Naive thymus-derived CD4-positive, alpha-beta T cell (primary cell): ENCODE data around the gene GPR25. TPM values are rescaled to one million over a fixed set of nuclear protein-coding genes. Genes with fewer than 3 reads are reported as not detected.

Source experiments
- ATAC-seq: fragments of 150-1000 bp; cut with Tn5 transposase; 2 replicates; pipeline ENCODE4 v1.10.0; 2021; ENCODE audit warnings: mild to moderate bottlenecking, moderate library complexity
- CTCF ChIA-PET: fragments of 350-600 bp; sonication (Branson Sonifier 250); formaldehyde crosslinking; loops from one replicate; lab custom pipeline; 2021; ENCODE audit warnings: antibody characterized with exemption; lab: Charles Lee
- POLR2A ChIA-PET: fragments of 350-600 bp; sonication (Branson Sonifier 250); formaldehyde crosslinking; loops from one replicate; lab custom pipeline; 2021; ENCODE audit warnings: antibody characterized with exemption, inconsistent platforms; lab: Charles Lee
- DNase-seq, 9 donors: peaks; one replicate each; pipeline versions ENCODE4 v3.0.0 to v3.0.0-alpha.2; 2020 to 2022; ENCODE audit warnings: mixed read lengths in 1 of 9
- H3K27ac ChIP-seq: one replicate; pipeline ENCODE4 v1.7.0; 2013; ENCODE audit warnings: mild to moderate bottlenecking, low read depth, low read length, moderate library complexity
- H3K27me3 ChIP-seq, 2 donors: one replicate each; pipeline ENCODE4 v1.7.0; 2013; ENCODE audit warnings: low read length in 2 of 2, mild to moderate bottlenecking in 2 of 2, moderate library complexity in 2 of 2; ENCODE audit not compliant: control insufficient read depth in 2 of 2, insufficient read depth in 2 of 2
- H3K36me3 ChIP-seq, 3 experiments: 1 replicate in 2 of 3; 2 replicates in 1 of 3; pipeline ENCODE4 v1.7.0; 2013; ENCODE audit warnings: low read length in 3 of 3, mild to moderate bottlenecking in 3 of 3, moderate library complexity in 1 of 3; ENCODE audit not compliant: insufficient read depth in 3 of 3, control insufficient read depth in 2 of 3
- H3K4me1 ChIP-seq, 2 donors: one replicate each; pipeline ENCODE4 v1.7.0; 2013; ENCODE audit warnings: low read length in 2 of 2, mild to moderate bottlenecking in 2 of 2, moderate library complexity in 1 of 2; ENCODE audit not compliant: control insufficient read depth in 2 of 2, insufficient read depth in 2 of 2
- H3K4me3 ChIP-seq: 2 replicates; pipeline ENCODE4 v1.7.0; 2013; ENCODE audit warnings: mild to moderate bottlenecking, low read length
- H3K9me3 ChIP-seq, 3 experiments: 1 replicate in 2 of 3; 2 replicates in 1 of 3; pipeline ENCODE4 v1.7.0; 2013; ENCODE audit warnings: low read length in 3 of 3; ENCODE audit not compliant: control insufficient read depth in 2 of 3
- H3K27ac Mint-ChIP-seq, 9 donors: one replicate each; pipeline ENCODE4 v1.8.0; 2020 to 2022; ENCODE audit warnings: mixed read lengths in 9 of 9, mild to moderate bottlenecking in 8 of 9, moderate library complexity in 5 of 9, inconsistent platforms in 2 of 9
- H3K27me3 Mint-ChIP-seq, 5 donors: one replicate each; pipeline ENCODE4 v1.8.0; 2021 to 2022; ENCODE audit warnings: mixed read lengths in 5 of 5, mild to moderate bottlenecking in 1 of 5
- H3K36me3 Mint-ChIP-seq, 5 donors: one replicate each; pipeline ENCODE4 v1.8.0; 2020 to 2022; ENCODE audit warnings: mixed read lengths in 5 of 5, mild to moderate bottlenecking in 3 of 5, inconsistent platforms in 1 of 5
- H3K4me1 Mint-ChIP-seq, 7 donors: one replicate each; pipeline ENCODE4 v1.8.0; 2020 to 2022; ENCODE audit warnings: mixed read lengths in 7 of 7, mild to moderate bottlenecking in 3 of 7, inconsistent platforms in 1 of 7
- H3K4me3 Mint-ChIP-seq, 10 donors: one replicate each; pipeline ENCODE4 v1.8.0; 2020 to 2022; ENCODE audit warnings: mild to moderate bottlenecking in 10 of 10, mixed read lengths in 10 of 10, moderate library complexity in 6 of 10, inconsistent platforms in 2 of 10
- H3K9me3 Mint-ChIP-seq, 11 donors: one replicate each; pipeline ENCODE4 v1.8.0; 2020 to 2022; ENCODE audit warnings: mixed read lengths in 11 of 11, mild to moderate bottlenecking in 4 of 11, inconsistent platforms in 1 of 11, moderate library complexity in 1 of 11
- intact Hi-C, 2 donors: fragments of 100-400 bp; cut with micrococcal nuclease; formaldehyde crosslinking; loops; one replicate each; pipeline ENCODE4 v1.15.1; 2023
- polyA plus RNA-seq, 2 donors: library from polyadenylated mRNA; unstranded; fragments of 300-500 nt; fragmentation: Illumina TruSeq; gene quantifications; one replicate each; pipeline ENCODE4 v1.2.3, GENCODE V29; 2021
- total RNA-seq, 6 experiments: library from RNA in 5 of 6; stranded (reverse) in 5 of 6; gene quantifications; 1 replicate in 5 of 6; 2 replicates in 1 of 6; pipeline ENCODE4 v1.2.3 and lab custom pipeline; 2021 to 2026

The GPR25 gene
- total and polyA plus RNA-seq, 7 experiments from 2014 or later, result 0.48 to 1.8 (median 0.99) TPM; not detected in 1

- H3K4me3 ChIP-seq, result no peak overlapping the region
- H3K36me3 ChIP-seq, result no peaks in the 10 kb centered on the region
- Mint-ChIP-seq H3K27ac (no peak overlapping the region), H3K4me3 (no peak overlapping the region), H3K27me3 (peaks cover 0 to 42% (median 0%) of the 10 kb centered on the region in 5 donors), H3K4me1 (peaks cover 0 to 10% (median 8%) of the 10 kb centered on the region in 7 donors), H3K36me3 (no peaks in the 10 kb centered on the region), H3K9me3 (no peaks in the 10 kb centered on the region)
- POLR2A ChIA-PET, result no interaction called here
- intact Hi-C loops, result no loop called here
- no peak for ATAC-seq
- H3K27me3 ChIP-seq, result no peaks in the 10 kb centered on the region
- H3K4me1 ChIP-seq, result peaks cover 0 to 15% of the 10 kb centered on the region in 2 donors
- CTCF ChIA-PET, result no interaction called here
- no peak overlapping the region for H3K27ac ChIP-seq
- H3K9me3 ChIP-seq, result no peaks in the 10 kb centered on the region
- no peak for DNase-seq
Observed at GRCh38 chr1:200901350-200901749, 28.6 kb downstream of the GPR25 start.

GRCh38 chr1:200901796-200902444 is 29.1 kb downstream of the GPR25 start:
- H3K9me3 ChIP-seq, result no peaks in the 10 kb centered on the region
- intact Hi-C loops, result no loop called here
- Mint-ChIP-seq H3K27me3 (peaks cover 0 to 41% (median 0%) of the 10 kb centered on the region in 5 donors), H3K9me3 (no peaks in the 10 kb centered on the region), H3K27ac (no peak overlapping the region), H3K4me1 (peaks cover 0 to 10% (median 8%) of the 10 kb centered on the region in 7 donors), H3K36me3 (no peaks in the 10 kb centered on the region), H3K4me3 (no peak overlapping the region)
- peaks cover 0 to 16% of the 10 kb centered on the region in 2 donors for H3K4me1 ChIP-seq
- ChIA-PET POLR2A (no interaction called here), CTCF (no interaction called here)
- no peak for ATAC-seq
- no peaks in the 10 kb centered on the region for H3K27me3 ChIP-seq
- H3K4me3 ChIP-seq, result no peak overlapping the region
- no peaks in the 10 kb centered on the region for H3K36me3 ChIP-seq
- no peak overlapping the region for H3K27ac ChIP-seq
- no peak for DNase-seq

DNA sequence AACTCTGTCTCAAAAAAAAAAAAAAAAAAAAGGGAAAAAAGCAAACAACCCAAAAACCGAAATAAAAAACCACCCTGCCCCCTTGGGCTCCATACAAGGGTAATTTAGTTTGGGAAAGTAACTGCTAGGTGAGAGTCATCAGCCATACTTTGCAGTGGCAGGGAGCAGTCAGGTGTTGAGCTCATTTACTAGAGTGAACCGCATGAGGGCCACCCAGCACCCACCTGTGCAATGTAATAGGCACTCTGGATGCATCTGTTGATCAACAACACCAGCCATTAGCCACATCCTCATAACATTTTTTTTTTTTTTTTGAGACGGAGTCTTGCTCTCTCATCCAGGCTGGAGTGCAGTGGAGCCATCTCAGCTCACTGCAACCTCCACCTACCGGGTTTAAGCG is 31.0 kb downstream of the GPR25 start:
- Mint-ChIP-seq H3K4me3 (no peak overlapping the region), H3K36me3 (no peaks in the 10 kb centered on the region), H3K4me1 (peaks cover 4 to 13% (median 8%) of the 10 kb centered on the region in 7 donors), H3K27ac (no peak overlapping the region), H3K27me3 (peaks cover 0 to 37% (median 0%) of the 10 kb centered on the region in 5 donors), H3K9me3 (no peaks in the 10 kb centered on the region)
- DNase-seq, result no peak
- Histone ChIP-seq H3K9me3 (no peaks in the 10 kb centered on the region), H3K27me3 (no peaks in the 10 kb centered on the region), H3K36me3 (no peaks in the 10 kb centered on the region), H3K4me1 (peaks cover 0 to 16% of the 10 kb centered on the region in 2 donors), H3K27ac (no peak overlapping the region), H3K4me3 (no peak overlapping the region)
- ChIA-PET POLR2A (no interaction called here), CTCF (no interaction called here)
- ATAC-seq, result no peak
- intact Hi-C loops, result no loop called here

- Histone ChIP-seq H3K9me3 (no peaks in the 10 kb centered on the region), H3K27me3 (no peaks in the 10 kb centered on the region), H3K36me3 (no peaks in the 10 kb centered on the region), H3K4me1 (peaks cover 0 to 16% of the 10 kb centered on the region in 2 donors), H3K27ac (no peak overlapping the region), H3K4me3 (no peak overlapping the region)
- H3K4me3 Mint-ChIP-seq, result no peak overlapping the region
- no peak for DNase-seq
- no peak for ATAC-seq
- ChIA-PET POLR2A (no interaction called here), CTCF (no interaction called here)
- no peak overlapping the region for H3K27ac Mint-ChIP-seq
- H3K4me1 Mint-ChIP-seq, result peaks cover 4 to 12% (median 8%) of the 10 kb centered on the region in 7 donors
- H3K27me3 Mint-ChIP-seq, result peaks cover 0 to 37% (median 0%) of the 10 kb centered on the region in 5 donors
- no peaks in the 10 kb centered on the region for H3K9me3 Mint-ChIP-seq
- no peaks in the 10 kb centered on the region for H3K36me3 Mint-ChIP-seq
- intact Hi-C loops, result no loop called here
Observed at GRCh38 chr1:200904772-200905171, 32.0 kb downstream of the GPR25 start.

DNA sequence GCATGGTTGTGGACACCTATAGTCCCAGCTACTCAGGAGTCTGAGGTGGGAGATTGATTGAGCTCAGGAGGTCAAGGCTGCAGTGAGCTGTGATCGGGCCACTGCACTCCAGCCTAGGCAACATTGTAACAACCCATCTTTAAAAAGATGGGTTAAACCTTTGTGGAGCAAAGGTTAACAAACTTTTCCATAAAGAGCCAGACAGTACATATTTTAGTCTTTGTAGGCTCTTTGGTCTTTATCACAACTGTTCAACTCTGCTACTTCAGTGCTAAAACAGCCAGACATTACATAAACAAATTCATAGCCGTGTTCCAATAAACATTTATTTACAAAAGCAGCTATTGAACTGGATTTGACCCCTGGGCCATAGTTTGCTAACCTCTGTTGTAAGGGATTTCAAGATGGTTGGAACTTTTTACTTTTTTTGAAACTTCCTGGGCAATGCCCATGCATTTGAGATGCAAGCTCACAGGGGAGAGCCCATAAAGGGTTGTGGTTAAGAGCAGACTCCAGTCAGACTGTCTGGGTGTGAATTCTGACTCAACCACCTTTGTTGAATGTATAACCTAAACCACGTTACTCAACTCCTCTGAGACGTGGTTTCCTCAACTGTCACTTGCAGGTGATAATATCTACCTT is 32.8 kb downstream of the GPR25 start:
- Histone ChIP-seq H3K36me3 (no peaks in the 10 kb centered on the region), H3K4me1 (peaks cover 0 to 16% of the 10 kb centered on the region in 2 donors), H3K27me3 (no peaks in the 10 kb centered on the region), H3K4me3 (no peak overlapping the region), H3K27ac (no peak overlapping the region), H3K9me3 (no peaks in the 10 kb centered on the region)
- Mint-ChIP-seq H3K4me3 (no peak overlapping the region), H3K9me3 (no peaks in the 10 kb centered on the region), H3K27me3 (peaks cover 0 to 40% (median 0%) of the 10 kb centered on the region in 5 donors), H3K27ac (no peak overlapping the region), H3K36me3 (no peaks in the 10 kb centered on the region), H3K4me1 (peaks cover 4 to 12% (median 8%) of the 10 kb centered on the region in 7 donors)
- intact Hi-C loops, result no loop called here
- ChIA-PET POLR2A (interaction anchor here (0.7 kb wide), 1 partner anchor 18 kb away, joined by 3 read pairs; no protein-coding TSS in a partner anchor), CTCF (no interaction called here)
- ATAC-seq (peak; percentile 88), DNase-seq (peak in 1 of 9 donors; percentile 31)

- H3K4me3 ChIP-seq, result no peak overlapping the region
- Mint-ChIP-seq H3K4me1 (peaks cover 4 to 12% (median 8%) of the 10 kb centered on the region in 7 donors), H3K4me3 (no peak overlapping the region), H3K27me3 (peaks cover 0 to 37% (median 0%) of the 10 kb centered on the region in 5 donors), H3K36me3 (no peaks in the 10 kb centered on the region), H3K27ac (no peak overlapping the region), H3K9me3 (no peaks in the 10 kb centered on the region)
- H3K27ac ChIP-seq, result no peak overlapping the region
- H3K4me1 ChIP-seq, result peaks cover 0 to 16% of the 10 kb centered on the region in 2 donors
- no peaks in the 10 kb centered on the region for H3K9me3 ChIP-seq
- ChIA-PET CTCF (interaction anchor here (0.6 to 0.7 kb wide), 2 partner anchors 20 to 1635 kb away, joined by 3 to 5 read pairs; no protein-coding TSS in a partner anchor), POLR2A (no interaction called here)
- H3K36me3 ChIP-seq, result no peaks in the 10 kb centered on the region
- DNase-seq, result no peak
- intact Hi-C loops, result no loop called here
- ATAC-seq, result no peak
- H3K27me3 ChIP-seq, result no peaks in the 10 kb centered on the region
Observed at GRCh38 chr1:200906491-200906890, 33.7 kb downstream of the GPR25 start.
